Measurements from ENCODE around the gene HSPB7.

- TF ChIP-seq POLR2AphosphoS5 (IDR thresholded peaks at IDR 0.05; ENCODE audit: borderline replicate concordance, low read depth, low read length) (no peak), EZH2 (IDR thresholded peaks at IDR 0.05) (no peak), FOXP2 (optimal IDR thresholded peaks at IDR 0.05; ENCODE audit: control extremely low read depth, extremely low read length, insufficient read depth) (no peak)
Observed at GRCh38 chr1:16043950-16044349, 26.1 kb upstream of the HSPB7 start.
